Measurements from ENCODE around the gene CCDC9.

- TF ChIP-seq CTCF (IDR thresholded peaks at IDR 0.05; ENCODE audit: low read depth, low read length) (no peak), POLR2A (IDR thresholded peaks at IDR 0.05; ENCODE audit: extremely low read depth, insufficient read length) (peak; percentile 96), MAX (IDR thresholded peaks at IDR 0.05; ENCODE audit: low read depth, low read length) (peak; percentile 98), MYC (IDR thresholded peaks at IDR 0.05; ENCODE audit: low read depth, low read length) (peak; percentile 99)
Measured at GRCh38 chr19:47255879-47256692, at the start of gene CCDC9.

All from NB4 (cell line).